ENCODE measurements around the gene PRDX1.

DNA sequence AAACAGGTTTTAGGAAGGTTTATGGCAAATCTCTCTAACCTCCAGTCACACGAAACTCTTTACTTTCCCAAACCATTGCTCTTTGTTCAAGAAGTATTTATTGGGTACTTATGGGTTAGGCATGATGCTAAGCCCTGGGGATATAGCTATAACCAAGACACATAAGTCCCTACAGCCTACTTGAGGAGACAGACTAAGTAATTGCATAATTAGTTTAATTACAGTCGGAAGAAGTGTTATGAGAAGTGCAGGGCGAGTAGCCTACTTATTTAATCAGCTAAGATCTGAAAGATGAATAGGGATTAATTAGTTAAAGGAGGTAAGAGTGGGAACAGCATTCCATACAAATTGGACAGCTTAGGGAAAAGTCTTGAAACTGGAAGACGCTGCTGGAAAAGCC, 48.9 kb upstream of the PRDX1 start:
- TF ChIP-seq, protein P1, sequence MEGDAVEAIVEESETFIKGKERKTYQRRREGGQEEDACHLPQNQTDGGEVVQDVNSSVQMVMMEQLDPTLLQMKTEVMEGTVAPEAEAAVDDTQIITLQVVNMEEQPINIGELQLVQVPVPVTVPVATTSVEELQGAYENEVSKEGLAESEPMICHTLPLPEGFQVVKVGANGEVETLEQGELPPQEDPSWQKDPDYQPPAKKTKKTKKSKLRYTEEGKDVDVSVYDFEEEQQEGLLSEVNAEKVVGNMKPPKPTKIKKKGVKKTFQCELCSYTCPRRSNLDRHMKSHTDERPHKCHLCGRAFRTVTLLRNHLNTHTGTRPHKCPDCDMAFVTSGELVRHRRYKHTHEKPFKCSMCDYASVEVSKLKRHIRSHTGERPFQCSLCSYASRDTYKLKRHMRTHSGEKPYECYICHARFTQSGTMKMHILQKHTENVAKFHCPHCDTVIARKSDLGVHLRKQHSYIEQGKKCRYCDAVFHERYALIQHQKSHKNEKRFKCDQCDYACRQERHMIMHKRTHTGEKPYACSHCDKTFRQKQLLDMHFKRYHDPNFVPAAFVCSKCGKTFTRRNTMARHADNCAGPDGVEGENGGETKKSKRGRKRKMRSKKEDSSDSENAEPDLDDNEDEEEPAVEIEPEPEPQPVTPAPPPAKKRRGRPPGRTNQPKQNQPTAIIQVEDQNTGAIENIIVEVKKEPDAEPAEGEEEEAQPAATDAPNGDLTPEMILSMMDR (IDR thresholded peaks at IDR 0.05; ENCODE audit: low read length) = no peak
- no peak for TF ChIP-seq EZH2 (optimal IDR thresholded peaks at IDR 0.05; ENCODE audit: low read depth, low read length)
